Common myeloid progenitor, CD34-positive (primary cell): ENCODE measurements around the gene KCTD15.

Experiments
- CTCF ChIA-PET: fragments of 350-600 bp; sonication (Branson Sonifier 250); formaldehyde crosslinking; loops from one replicate; lab custom pipeline; 2021; ENCODE audit warnings: antibody characterized with exemption; lab: Charles Lee
- POLR2A ChIA-PET: fragments of 350-600 bp; sonication (Branson Sonifier 250); formaldehyde crosslinking; loops from one replicate; lab custom pipeline; 2021; ENCODE audit warnings: antibody characterized with exemption; lab: Charles Lee
- DNase-seq, 3 donors: peaks; one replicate each; pipeline versions ENCODE4 v3.0.0 to v3.0.0-alpha.2; 2013
- H3K27ac ChIP-seq, 2 experiments: 1 replicate in 1 of 2; 2 replicates in 1 of 2; pipeline ENCODE4 v1.7.0; 2013; ENCODE audit warnings: inconsistent platforms in 2 of 2, low read length in 2 of 2, mild to moderate bottlenecking in 2 of 2, low read depth in 1 of 2, moderate library complexity in 1 of 2; ENCODE audit not compliant: severe bottlenecking in 2 of 2, insufficient read depth in 1 of 2, poor library complexity in 1 of 2
- H3K27me3 ChIP-seq, 5 experiments: replicated peaks in 2 of 5; 1 replicate in 3 of 5; 2 replicates in 2 of 5; pipeline versions ENCODE4 v1.6.1 to v1.7.0; 2013; ENCODE audit warnings: low read length in 4 of 5, mild to moderate bottlenecking in 2 of 5, moderate library complexity in 2 of 5, inconsistent platforms in 1 of 5; ENCODE audit not compliant: insufficient read depth in 5 of 5, control insufficient read depth in 4 of 5
- H3K36me3 ChIP-seq, 4 experiments: 1 replicate in 2 of 4; 2 replicates in 2 of 4; pipeline versions ENCODE4 v1.6.1 to v1.7.0; 2013; ENCODE audit warnings: low read length in 3 of 4, control low read depth in 1 of 4, mild to moderate bottlenecking in 1 of 4; ENCODE audit not compliant: control insufficient read depth in 4 of 4, insufficient read depth in 4 of 4
- H3K4me1 ChIP-seq, 4 experiments: 1 replicate in 3 of 4; 2 replicates in 1 of 4; pipeline versions ENCODE4 v1.6.1 to v1.7.1; 2013; ENCODE audit warnings: low read length in 3 of 4, mild to moderate bottlenecking in 3 of 4, control low read depth in 1 of 4, inconsistent platforms in 1 of 4, moderate library complexity in 1 of 4; ENCODE audit not compliant: control insufficient read depth in 4 of 4, insufficient read depth in 4 of 4; ENCODE audit errors: control extremely low read depth in 1 of 4
- H3K4me3 ChIP-seq, 7 experiments: 1 replicate in 4 of 7; 2 replicates in 3 of 7; pipeline versions ENCODE4 v1.5.1 to v1.7.0; 2013; ENCODE audit warnings: mild to moderate bottlenecking in 7 of 7, low read length in 6 of 7, moderate library complexity in 6 of 7, inconsistent platforms in 2 of 7, low read depth in 2 of 7, control low read depth in 1 of 7; ENCODE audit not compliant: insufficient read depth in 4 of 7, control insufficient read depth in 1 of 7; ENCODE audit errors: extremely low read depth in 1 of 7
- H3K9me3 ChIP-seq, 5 experiments: 1 replicate in 4 of 5; 2 replicates in 1 of 5; pipeline versions ENCODE4 v1.6.1 to v1.7.1; 2013; ENCODE audit warnings: low read length in 4 of 5, mild to moderate bottlenecking in 2 of 5, inconsistent platforms in 1 of 5, low read depth in 1 of 5, moderate library complexity in 1 of 5; ENCODE audit not compliant: control insufficient read depth in 4 of 5, insufficient read depth in 2 of 5; ENCODE audit errors: control extremely low read depth in 1 of 5
- WGBS: methylation state at CpG from one replicate; pipeline ENCODE4 v1.1.5; 2013; ENCODE audit not compliant: insufficient coverage; 5-methylcytosine and 5-hydroxymethylcytosine counted together

KCTD15 gene

GRCh38 chr19:33861950-33862349 lies 65.3 kb downstream of the KCTD15 start:
- H3K27me3 ChIP-seq = no peaks in the 10 kb centered on the region
- H3K36me3 ChIP-seq = no peaks in the 10 kb centered on the region
- H3K4me3 ChIP-seq = no peak overlapping the region
- no peaks in the 10 kb centered on the region for H3K9me3 ChIP-seq
- POLR2A ChIA-PET = no interaction called here
- no peaks in the 10 kb centered on the region for H3K4me1 ChIP-seq
- DNase-seq = no peak
- CTCF ChIA-PET = no interaction called here
- 100% methylated on average over 2 of the region's 3 CpGs for WGBS
- H3K27ac ChIP-seq = no peak overlapping the region

GRCh38 chr19:33862981-33863380 lies 66.3 kb downstream of the KCTD15 start:
- no CpG with 5 or more reads among the region's 4 CpGs for WGBS
- Histone ChIP-seq H3K36me3 (no peaks in the 10 kb centered on the region), H3K4me1 (no peaks in the 10 kb centered on the region), H3K4me3 (no peak overlapping the region), H3K27me3 (no peaks in the 10 kb centered on the region), H3K27ac (no peak overlapping the region), H3K9me3 (no peaks in the 10 kb centered on the region)
- DNase-seq = no peak
- CTCF ChIA-PET = interaction anchor here (1.2 kb wide), 1 partner anchor 85 kb away, joined by 3 read pairs; no protein-coding TSS in a partner anchor
- POLR2A ChIA-PET = no interaction called here

DNA sequence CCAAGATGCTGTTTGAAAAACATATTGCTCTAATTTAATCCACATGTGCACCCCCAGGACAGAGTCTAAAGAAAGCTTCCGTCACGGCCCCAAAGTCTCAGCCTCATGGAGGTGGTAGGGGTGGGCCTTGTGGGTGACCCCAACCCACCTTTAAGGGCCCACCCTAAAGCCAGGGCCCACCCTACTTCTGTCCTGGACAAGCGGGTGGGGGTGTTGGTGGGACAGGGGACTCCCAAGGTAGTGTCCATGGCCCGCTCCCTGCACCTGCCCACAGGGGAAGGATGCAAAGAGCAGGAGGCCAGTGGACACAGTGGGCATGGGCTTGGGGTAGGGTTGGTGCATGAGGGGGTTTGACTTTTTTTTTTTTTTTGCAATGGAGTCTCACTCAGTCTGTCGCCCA lies 66.8 kb downstream of the KCTD15 start:
- Histone ChIP-seq H3K27me3 (no peaks in the 10 kb centered on the region), H3K9me3 (no peaks in the 10 kb centered on the region), H3K27ac (no peak overlapping the region), H3K4me3 (no peak overlapping the region), H3K4me1 (peaks cover 0 to 3% (median 2%) of the 10 kb centered on the region in 4 experiments), H3K36me3 (no peaks in the 10 kb centered on the region)
- POLR2A ChIA-PET = no interaction called here
- CTCF ChIA-PET = interaction anchor here (1.2 kb wide), 1 partner anchor 85 kb away, joined by 3 read pairs; no protein-coding TSS in a partner anchor
- 96% methylated on average over 3 of the region's 5 CpGs for WGBS
- DNase-seq = no peak

- Histone ChIP-seq H3K9me3 (no peaks in the 10 kb centered on the region), H3K4me1 (peaks cover 0 to 9% (median 3%) of the 10 kb centered on the region in 4 experiments), H3K36me3 (no peaks in the 10 kb centered on the region), H3K4me3 (no peak overlapping the region), H3K27ac (no peak overlapping the region), H3K27me3 (no peaks in the 10 kb centered on the region)
- ChIA-PET POLR2A (no interaction called here), CTCF (no interaction called here)
- no peak for DNase-seq
- 83% methylated on average over 3 of the region's 3 CpGs for whole genome bisulfite sequencing
Observed at GRCh38 chr19:33864311-33864850, 67.7 kb downstream of the KCTD15 start.

GRCh38 chr19:33865306-33865705 lies 68.6 kb downstream of the KCTD15 start:
- WGBS = 94% methylated on average over 10 of the region's 10 CpGs
- peaks cover 0 to 9% (median 3%) of the 10 kb centered on the region in 4 experiments for H3K4me1 ChIP-seq
- H3K27me3 ChIP-seq = peaks cover 0 to 3% (median 0%) of the 10 kb centered on the region in 5 experiments
- POLR2A ChIA-PET = no interaction called here
- H3K4me3 ChIP-seq = no peak overlapping the region
- no peak overlapping the region for H3K27ac ChIP-seq
- DNase-seq = no peak
- no peaks in the 10 kb centered on the region for H3K36me3 ChIP-seq
- H3K9me3 ChIP-seq = no peaks in the 10 kb centered on the region
- CTCF ChIA-PET = no interaction called here
